KMS-11 (cell line): ENCODE results near the gene OS9.
A peak's percentile ranks its signal among the peaks of the same experiment; 100 is the strongest.

ENCODE experiments used
- H2AFZ ChIP-seq: fragments of 200-600 bp; sonication (generic); 2 replicates; pipeline ENCODE4 v1.6.1; 2016; ENCODE audit warnings: antibody characterized with exemption, mixed run types, low read depth
- H3K27ac ChIP-seq: fragments of 200-600 bp; sonication (generic); 2 replicates; pipeline ENCODE4 v1.6.1; 2016; ENCODE audit warnings: mild to moderate bottlenecking, mixed run types
- H3K27me3 ChIP-seq: fragments of 200-600 bp; sonication (generic); 2 replicates; pipeline ENCODE4 v1.6.1; 2017; ENCODE audit warnings: mild to moderate bottlenecking, low read depth, mixed run types, moderate library complexity; ENCODE audit not compliant: insufficient read depth
- H3K36me3 ChIP-seq: fragments of 200-600 bp; sonication (generic); 2 replicates; pipeline ENCODE4 v1.6.1; 2017; ENCODE audit warnings: mild to moderate bottlenecking, mixed run types; ENCODE audit not compliant: insufficient read depth
- H3K4me1 ChIP-seq: fragments of 200-600 bp; sonication (generic); 2 replicates; pipeline ENCODE4 v1.6.1; 2016; ENCODE audit warnings: mild to moderate bottlenecking, low read depth, mixed run types; ENCODE audit not compliant: poor library complexity, severe bottlenecking
- H3K4me2 ChIP-seq: fragments of 200-600 bp; sonication (generic); 2 replicates; pipeline ENCODE4 v1.7.0; 2016; ENCODE audit warnings: mild to moderate bottlenecking, mixed run types
- H3K4me3 ChIP-seq: fragments of 200-600 bp; sonication (generic); IDR thresholded peaks from 2 replicates; pipeline ENCODE4 v1.6.1; 2017; ENCODE audit warnings: low read depth, low read length, mixed read lengths; ENCODE audit not compliant: insufficient read depth
- H3K79me2 ChIP-seq: fragments of 200-600 bp; sonication (generic); 2 replicates; pipeline ENCODE4 v1.6.1; 2016; ENCODE audit warnings: low read depth, mixed run types; ENCODE audit not compliant: insufficient read depth
- H3K9ac ChIP-seq: fragments of 200-600 bp; sonication (generic); 2 replicates; pipeline ENCODE4 v1.6.1; 2016; ENCODE audit warnings: mild to moderate bottlenecking, mixed run types
- H4K20me1 ChIP-seq: fragments of 200-600 bp; sonication (generic); 2 replicates; pipeline ENCODE4 v1.6.1; 2016; ENCODE audit warnings: mild to moderate bottlenecking, mixed run types; ENCODE audit not compliant: insufficient read depth
- TF ChIP-seq, protein P1 (sequence below): fragments of 200-600 bp; sonication (generic); conservative IDR thresholded peaks from 2 replicates; pipeline ENCODE4 v1.6.1; 2017; ENCODE audit warnings: low read depth, mild to moderate bottlenecking, antibody characterized with exemption, low read length, moderate library complexity, mixed read lengths

OS9 gene

GRCh38 chr12:57738661-57739237 is 44.8 kb downstream of the OS9 start, which contains the start of gene AGAP2:
Gene AGAP2, minus strand, starts transcription at chr12:57738742. Its CDS starts 496 bp downstream, at chr12:57738246.
- TF ChIP-seq, protein P1, sequence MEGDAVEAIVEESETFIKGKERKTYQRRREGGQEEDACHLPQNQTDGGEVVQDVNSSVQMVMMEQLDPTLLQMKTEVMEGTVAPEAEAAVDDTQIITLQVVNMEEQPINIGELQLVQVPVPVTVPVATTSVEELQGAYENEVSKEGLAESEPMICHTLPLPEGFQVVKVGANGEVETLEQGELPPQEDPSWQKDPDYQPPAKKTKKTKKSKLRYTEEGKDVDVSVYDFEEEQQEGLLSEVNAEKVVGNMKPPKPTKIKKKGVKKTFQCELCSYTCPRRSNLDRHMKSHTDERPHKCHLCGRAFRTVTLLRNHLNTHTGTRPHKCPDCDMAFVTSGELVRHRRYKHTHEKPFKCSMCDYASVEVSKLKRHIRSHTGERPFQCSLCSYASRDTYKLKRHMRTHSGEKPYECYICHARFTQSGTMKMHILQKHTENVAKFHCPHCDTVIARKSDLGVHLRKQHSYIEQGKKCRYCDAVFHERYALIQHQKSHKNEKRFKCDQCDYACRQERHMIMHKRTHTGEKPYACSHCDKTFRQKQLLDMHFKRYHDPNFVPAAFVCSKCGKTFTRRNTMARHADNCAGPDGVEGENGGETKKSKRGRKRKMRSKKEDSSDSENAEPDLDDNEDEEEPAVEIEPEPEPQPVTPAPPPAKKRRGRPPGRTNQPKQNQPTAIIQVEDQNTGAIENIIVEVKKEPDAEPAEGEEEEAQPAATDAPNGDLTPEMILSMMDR: no peak
- peaks cover 26% of the 10 kb centered on the region for H3K4me1 ChIP-seq
- no peak within 1 kb of the TSS for H2AFZ ChIP-seq
- no peak within 1 kb of the TSS for H3K4me2 ChIP-seq
- H3K27ac ChIP-seq: no peak within 1 kb of the TSS
- peaks cover 10% of the 10 kb centered on the region; the same call in 1 of the 2 replicates for H3K27me3 ChIP-seq
- H3K9ac ChIP-seq: no peak within 1 kb of the TSS
- no peaks in the 10 kb centered on the region for H4K20me1 ChIP-seq
- no peak within 1 kb of the TSS for H3K4me3 ChIP-seq
- H3K36me3 ChIP-seq: no peaks in the 10 kb centered on the region
- no peaks in the 10 kb centered on the region for H3K79me2 ChIP-seq

- TF ChIP-seq, protein P1: no peak
- H3K4me2 ChIP-seq: no peak overlapping the region
- no peak overlapping the region for H3K4me3 ChIP-seq
- H3K36me3 ChIP-seq: no peaks in the 10 kb centered on the region
- no peaks in the 10 kb centered on the region for H4K20me1 ChIP-seq
- H3K79me2 ChIP-seq: no peaks in the 10 kb centered on the region
- no peak overlapping the region for H3K9ac ChIP-seq
- no peak overlapping the region for H3K27ac ChIP-seq
- peaks cover 7% of the 10 kb centered on the region; the same call in 1 of the 2 replicates for H3K27me3 ChIP-seq
- H2AFZ ChIP-seq: no peak overlapping the region
- peaks cover 32% of the 10 kb centered on the region for H3K4me1 ChIP-seq
Observed at GRCh38 chr12:57739387-57739786, 45.5 kb downstream of the OS9 start.

DNA sequence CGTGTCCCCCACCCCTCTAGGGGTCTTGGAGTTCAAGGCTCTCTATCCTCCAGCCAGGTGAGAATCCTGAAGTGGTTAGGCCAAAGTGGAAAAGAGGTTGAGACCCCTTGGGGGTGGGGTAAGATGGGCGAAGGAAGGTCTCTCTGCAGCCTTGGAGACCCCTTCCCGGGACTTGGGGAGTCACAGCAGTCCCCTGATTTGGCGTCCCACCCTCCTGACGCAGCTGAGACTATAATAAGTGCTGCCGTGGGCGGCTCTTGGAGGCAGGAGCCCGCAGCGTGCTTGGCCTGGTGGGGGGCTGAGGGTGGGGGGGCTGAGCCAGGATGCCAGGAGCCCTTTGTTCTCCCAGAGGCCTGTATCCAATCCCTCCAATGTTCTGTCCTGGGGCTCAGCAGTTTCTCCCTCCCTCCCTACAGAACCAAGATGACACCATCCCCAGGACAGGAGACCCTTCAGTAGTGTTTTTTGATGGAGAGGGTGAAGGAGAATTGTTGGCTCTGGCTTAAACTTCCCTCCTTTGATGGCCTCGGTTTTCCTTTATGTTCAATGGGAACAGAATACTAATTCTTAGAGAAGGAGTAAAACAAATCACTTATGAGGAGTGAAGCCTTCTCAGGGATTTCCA is 46.1 kb downstream of the OS9 start:
- Histone ChIP-seq H2AFZ (no peak overlapping the region), H3K36me3 (no peaks in the 10 kb centered on the region), H3K27me3 (peaks cover 5% of the 10 kb centered on the region; the same call in 1 of the 2 replicates), H3K9ac (no peak overlapping the region), H3K4me1 (peaks cover 32% of the 10 kb centered on the region), H3K27ac (no peak overlapping the region), H3K79me2 (no peaks in the 10 kb centered on the region), H4K20me1 (no peaks in the 10 kb centered on the region), H3K4me2 (no peak overlapping the region), H3K4me3 (no peak overlapping the region)
- TF ChIP-seq, protein P1: no peak

DNA sequence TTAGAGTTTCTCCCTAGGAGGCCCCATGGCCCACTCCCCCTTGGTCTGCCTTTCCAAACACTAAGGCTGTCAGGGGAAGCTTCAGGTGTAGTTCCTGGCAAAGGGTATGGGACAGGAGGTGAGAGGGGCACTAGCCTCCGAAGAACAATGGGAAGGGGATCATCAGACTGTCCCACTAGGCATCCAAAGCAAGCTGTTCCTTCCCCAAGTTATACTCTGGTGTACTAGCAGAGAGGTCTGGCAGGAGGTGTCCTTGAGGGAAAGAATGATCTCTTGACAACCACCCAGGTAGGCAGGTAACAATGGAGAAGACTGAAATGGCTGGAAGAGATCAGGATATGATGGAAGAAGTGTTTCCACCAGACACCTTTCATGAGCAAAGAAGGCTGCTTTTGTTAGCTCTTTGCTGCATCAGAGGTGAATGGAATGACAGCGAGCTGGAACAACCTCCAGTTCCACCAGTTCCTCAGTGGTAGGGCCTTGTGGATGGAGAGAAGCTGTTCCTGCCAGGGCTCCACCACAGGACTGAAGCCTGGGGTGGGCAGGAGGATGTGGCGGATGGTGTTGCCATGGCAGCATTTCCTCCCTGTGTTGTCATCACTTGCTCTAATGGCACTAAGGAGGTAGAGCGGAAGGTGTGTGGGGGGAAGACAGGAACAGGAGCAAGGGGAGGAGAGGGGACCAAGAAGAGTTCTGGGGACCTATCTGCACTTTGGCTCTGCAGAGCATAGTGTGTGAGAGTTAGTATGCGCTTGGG is 46.9 kb downstream of the OS9 start:
- Histone ChIP-seq H3K36me3 (no peaks in the 10 kb centered on the region), H3K4me1 (peaks cover 35% of the 10 kb centered on the region), H3K4me2 (peak overlapping the region; percentile 4; the same call in 1 of the 2 replicates), H4K20me1 (no peaks in the 10 kb centered on the region), H3K4me3 (no peak overlapping the region), H3K27ac (no peak overlapping the region), H3K79me2 (no peaks in the 10 kb centered on the region), H3K27me3 (0 out of 2 replicates have a peak, but pooled peaks cover 5% of the 10 kb centered on the region), H2AFZ (no peak overlapping the region), H3K9ac (no peak overlapping the region)
- TF ChIP-seq, protein P1: no peak
